ENCODE measurements around the gene C17orf100.
A peak's percentile ranks its signal among the peaks of the same experiment; 100 is the strongest.

C17orf100 gene

GRCh38 chr17:6696906-6697305 is 45.3 kb downstream of the C17orf100 start:
- no peak for DNase-seq

- no peak for DNase-seq
Observed at GRCh38 chr17:6698004-6698403, 46.4 kb downstream of the C17orf100 start.

- DNase-seq: no peak
Observed at GRCh38 chr17:6699997-6700947, 48.7 kb downstream of the C17orf100 start.

- DNase-seq: no peak
Observed at GRCh38 chr17:6700948-6701307, 49.4 kb downstream of the C17orf100 start.

GRCh38 chr17:6701719-6702118 is 50.2 kb downstream of the C17orf100 start:
- peak in 1 of 2 experiments; percentile 5 for DNase-seq

- DNase-seq: no peak
Observed at GRCh38 chr17:6702567-6703215, 51.1 kb downstream of the C17orf100 start.
